Lower leg skin (tissue), 3 donors: ENCODE data around the gene IL1RAP.

Experiments
- CTCF ChIP-seq, 3 donors: fragments of 450-650 bp; IDR thresholded peaks; one replicate each; pipeline ENCODE4 v1.5.1; 2016; ENCODE audit warnings: antibody characterized with exemption in 3 of 3, mild to moderate bottlenecking in 3 of 3, moderate library complexity in 2 of 3
- POLR2A ChIP-seq, 2 donors: fragments of 450-650 bp; IDR thresholded peaks; one replicate each; pipeline ENCODE4 v1.6.1; 2016 to 2017; ENCODE audit warnings: antibody characterized with exemption in 2 of 2, mild to moderate bottlenecking in 1 of 2, moderate library complexity in 1 of 2

GRCh38 chr3:190585805-190586630, 72.1 kb downstream of the IL1RAP start:
- TF ChIP-seq CTCF (IDR thresholded peaks at IDR 0.05), result no peak
- no peak for TF ChIP-seq POLR2A (IDR thresholded peaks at IDR 0.05)
